HG02938 (cell line): ENCODE measurements around the gene TNNT2.
A peak's percentile ranks its signal among the peaks of the same experiment; 100 is the strongest.

Source experiments
- ATAC-seq: cut with Tn5 transposase; IDR thresholded peaks from one replicate; pipeline ENCODE4 v1.9.1; 2021; ENCODE audit warnings: mild to moderate bottlenecking, moderate library complexity; ENCODE audit not compliant: unreplicated experiment

Gene TNNT2

DNA sequence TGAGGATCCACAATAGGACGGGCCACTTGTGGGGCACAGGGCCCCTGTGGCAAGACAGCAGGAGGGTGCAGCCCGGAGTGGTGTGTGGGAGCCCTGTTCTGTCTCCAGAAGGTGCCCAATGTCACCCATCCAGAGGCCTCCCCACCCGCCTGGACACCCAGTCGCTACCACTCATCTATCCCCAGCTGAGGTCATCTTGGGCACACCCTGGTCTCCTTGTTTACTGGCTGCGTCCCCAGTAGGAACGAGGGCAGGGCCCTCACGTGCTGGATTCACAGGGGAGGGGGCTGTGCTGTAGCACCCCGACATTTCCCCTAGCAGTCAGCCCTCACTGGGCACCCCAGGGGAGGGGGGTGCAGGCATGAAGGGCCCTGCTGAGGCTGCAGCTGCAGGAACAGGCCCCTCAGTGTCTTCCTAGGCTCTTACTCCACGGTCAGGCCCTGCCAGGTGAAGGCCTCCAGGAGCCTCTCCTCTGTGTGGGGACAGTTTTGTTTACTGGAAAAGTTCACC is 2.3 kb upstream of the TNNT2 start:
- ATAC-seq = no peak

DNA sequence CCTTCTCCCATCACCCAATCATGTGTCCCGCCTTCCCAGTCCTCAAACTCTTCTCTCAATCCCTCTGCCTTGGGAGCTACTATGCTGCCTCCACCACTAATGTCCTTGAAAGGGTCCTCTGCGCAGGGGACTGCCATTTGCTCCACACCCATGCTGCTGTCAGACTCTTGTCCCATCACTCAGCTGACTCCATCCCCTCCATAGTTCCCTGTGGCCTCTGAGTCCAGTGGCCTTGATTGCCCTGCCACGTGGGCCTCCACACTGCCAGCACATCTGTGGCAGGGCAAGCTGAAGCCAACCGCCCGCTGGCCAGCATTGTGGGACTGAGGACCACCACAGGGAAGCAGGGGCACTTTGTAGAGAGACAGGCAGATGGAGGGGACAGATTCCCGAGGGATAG is 1.3 kb upstream of the TNNT2 start:
- ATAC-seq = no peak

DNA sequence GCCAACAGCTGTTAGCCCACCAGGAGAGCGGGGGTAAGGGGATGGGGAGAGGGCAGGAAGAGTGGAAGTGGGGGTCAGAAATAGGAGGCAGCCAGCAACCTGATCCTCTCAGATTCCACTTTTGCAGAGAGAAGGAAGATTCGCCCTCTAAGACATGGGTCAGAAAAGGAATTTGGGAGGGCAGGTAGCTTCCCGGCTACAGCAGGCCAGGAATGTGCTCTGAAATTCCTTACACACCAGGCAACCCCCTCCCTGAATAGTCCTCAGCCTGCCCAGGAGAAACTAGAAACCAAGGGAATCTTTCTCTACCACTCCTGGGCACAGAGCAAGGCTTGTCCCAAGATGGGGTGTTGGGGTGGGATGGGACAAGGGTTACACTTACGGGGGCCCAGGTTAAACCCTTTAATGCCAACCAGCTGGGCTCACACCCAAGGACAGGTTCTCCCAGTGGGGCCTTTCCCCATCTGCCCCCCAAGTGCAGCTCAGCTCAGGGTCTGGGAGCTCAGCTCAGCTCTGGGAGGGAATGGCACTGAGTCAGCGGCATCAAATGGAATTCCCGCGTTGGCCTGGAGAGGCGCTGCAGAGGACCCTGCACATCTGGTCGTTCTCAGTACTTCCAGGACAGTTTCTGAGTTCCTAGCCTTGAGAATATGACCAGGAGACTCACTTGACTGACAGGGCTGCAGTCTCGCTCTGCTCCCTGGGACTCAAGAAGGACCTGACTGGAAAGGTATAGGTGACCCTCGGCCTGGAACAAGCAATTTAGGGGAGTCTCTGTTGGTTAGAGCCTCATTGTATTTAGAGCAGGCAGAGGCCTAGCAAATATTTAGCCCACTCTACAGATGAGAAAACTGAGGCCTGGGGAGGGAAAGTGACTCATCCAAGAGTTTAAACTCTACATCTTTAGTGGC is 761 bp downstream of the TNNT2 start:
- ATAC-seq = peak; percentile 71

DNA sequence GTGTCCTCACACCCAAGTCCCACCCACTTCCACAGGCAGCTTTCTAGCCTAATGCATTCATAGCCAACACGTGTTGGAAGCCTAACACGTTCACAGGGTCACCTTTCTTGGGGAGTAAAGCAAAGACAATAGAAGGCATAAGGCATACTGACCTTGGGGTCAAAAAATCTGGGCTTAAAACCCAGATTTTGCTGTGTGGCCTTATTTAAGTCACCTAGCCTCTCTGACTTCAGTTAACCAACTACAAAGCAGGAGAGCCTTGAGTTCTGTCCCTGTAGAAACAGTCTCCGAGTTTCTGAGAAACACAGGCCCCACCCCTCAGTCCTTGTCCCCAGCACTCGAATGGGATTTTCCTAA is 1.4 kb downstream of the TNNT2 start:
- ATAC-seq = no peak

DNA sequence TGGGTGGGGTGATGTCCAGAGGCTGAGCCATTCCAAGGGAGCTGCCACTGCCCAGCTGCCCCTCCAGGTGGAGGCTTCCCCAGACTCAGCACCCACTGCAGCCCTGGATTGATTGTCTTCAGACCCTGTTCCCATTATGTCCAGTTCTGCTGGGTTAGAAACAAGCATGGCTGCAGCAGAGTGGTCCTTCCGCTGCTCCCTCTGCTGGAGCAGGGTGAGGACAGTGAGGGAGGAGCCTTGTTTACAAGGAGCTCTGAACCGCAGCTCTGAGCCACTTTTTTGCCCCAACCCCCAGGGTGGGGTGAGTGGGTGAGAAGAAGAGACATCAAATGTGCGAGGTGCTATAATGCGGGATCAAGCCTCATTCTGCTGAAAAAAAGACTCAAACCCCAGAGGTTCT is 2.3 kb downstream of the TNNT2 start:
- ATAC-seq = no peak

DNA sequence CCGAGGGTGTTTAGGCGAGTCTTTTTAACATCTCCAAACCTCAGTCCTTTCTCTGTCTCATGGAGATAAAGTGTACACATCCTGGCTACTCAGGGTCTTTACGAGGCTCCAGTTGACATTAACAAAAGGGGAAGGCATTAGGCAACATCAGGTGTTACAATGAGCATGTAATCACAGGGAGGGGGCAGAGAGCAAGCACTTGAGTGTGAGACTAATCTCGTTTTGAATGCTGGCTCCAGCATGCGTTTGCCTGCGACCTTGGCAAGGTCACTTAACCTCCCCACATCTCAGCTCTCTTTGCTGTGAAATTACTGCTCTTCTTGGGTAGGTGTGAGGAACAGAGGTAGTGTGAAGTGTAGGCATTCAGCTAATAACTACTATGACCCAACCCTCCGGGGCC is 3.1 kb downstream of the TNNT2 start:
- no peak for ATAC-seq

DNA sequence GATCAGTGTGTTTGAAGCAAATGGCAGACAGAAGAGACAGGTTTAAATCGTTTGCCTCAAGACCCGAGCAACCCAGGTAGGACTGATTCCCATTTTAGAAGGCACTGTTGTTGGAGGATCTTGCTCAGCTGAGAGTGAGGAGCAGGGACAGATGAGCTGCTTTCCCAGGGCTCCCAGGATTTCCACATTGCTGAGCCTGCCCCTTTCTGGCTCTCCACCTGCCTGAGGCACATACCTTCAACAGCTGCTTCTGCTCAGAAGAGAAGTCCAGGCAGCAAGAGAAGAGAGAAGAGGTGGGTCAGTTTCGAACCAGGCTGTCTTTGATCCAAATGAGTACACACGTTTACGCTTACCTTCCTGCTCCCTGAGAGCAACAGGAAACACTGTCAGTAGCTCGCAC is 5.7 kb downstream of the TNNT2 start:
- ATAC-seq = no peak

DNA sequence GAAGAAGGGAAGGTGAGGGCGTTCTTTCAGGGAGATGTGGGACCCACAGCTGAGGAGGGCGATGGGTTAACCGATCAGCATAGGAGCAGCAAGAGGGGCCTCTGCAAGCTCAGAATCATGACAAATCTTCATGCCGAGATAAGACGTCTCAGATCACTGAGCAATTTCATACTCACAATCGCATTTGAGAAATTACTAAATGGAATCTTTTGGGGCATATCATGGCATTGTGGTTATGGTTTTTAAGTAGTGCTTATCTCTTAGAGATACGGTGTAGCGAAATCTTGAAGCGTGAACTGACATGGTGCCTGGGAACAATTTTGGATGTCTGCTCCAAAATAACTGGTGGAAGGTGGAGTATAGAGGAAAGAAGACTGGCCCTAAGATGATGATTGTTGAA is 6.2 kb downstream of the TNNT2 start:
- ATAC-seq = no peak

DNA sequence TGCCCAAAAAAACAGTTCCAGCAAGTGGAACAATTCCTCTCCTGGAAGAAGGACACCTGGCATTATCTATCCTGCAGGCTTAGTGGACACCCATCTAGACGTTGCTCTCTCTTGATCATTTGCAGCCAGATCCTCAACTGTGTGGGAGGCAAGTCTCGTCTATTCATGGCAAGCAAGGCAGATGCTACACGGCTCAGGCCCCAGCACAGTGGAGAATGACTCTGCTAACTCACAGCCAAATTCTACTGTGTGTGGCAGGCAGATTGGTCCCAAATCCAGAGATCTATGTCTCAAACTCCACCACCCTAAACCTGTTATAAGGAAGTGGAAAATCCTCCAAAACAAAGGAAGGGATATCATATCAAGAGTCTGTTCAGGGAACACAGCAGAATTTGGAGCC is 7.0 kb downstream of the TNNT2 start:
- no peak for ATAC-seq

DNA sequence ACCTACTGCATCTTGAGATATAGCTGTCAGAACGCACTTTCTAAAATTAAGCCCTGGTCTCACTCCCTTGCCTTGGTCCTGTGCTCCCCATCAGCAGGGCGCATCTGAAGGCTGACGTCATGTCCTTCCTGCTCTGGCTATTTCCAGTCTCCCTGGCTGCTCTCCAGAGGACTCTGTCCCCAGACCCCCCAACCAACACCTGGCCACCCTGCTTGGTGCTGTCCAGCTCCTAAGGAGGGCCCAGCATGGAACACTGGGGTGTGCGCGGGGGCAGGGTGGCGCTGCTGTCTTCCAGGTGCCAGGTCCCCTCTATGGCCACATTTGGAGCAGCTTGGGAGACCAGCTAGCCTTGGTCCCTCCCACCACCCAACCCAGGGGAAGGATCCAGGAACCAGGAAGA is 8.3 kb downstream of the TNNT2 start:
- no peak for ATAC-seq

DNA sequence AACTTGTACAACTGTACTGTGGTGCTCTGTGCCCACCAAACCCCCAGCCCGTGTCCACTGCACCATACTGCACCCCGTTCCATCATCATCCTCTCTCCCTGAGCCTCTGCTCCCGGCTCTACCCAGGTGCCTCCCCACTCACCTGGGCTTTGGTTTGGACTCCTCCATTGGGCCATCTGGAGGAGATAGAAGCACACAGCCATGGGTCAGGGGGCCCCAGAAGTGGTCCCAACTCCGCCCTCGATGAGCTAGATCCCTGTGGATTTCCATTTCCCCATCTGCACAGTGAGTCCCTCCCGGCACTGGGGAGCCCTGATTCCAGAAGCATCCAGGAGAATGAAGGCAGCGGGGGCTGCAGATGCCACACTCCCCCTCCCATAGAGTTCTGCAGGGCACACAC is 10.8 kb downstream of the TNNT2 start:
- no peak for ATAC-seq

DNA sequence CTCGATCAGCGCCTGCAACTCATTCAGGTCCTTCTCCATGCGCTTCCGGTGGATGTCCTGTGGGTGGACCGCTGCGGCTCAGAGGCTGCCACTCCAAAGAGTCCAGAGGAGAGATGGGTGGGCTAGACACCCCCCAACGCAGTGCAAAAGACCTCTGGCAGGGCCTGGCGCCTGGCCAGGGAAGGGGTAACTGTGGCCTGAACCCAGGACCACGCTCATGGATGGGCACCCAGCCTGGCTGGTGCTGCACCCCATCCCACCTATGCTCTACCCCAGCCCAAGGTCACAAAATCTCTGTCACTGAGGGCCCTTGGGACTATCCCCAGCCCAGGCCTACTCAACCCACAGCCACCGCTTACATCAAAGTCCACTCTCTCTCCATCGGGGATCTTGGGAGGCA is 12.2 kb downstream of the TNNT2 start:
- ATAC-seq = no peak

DNA sequence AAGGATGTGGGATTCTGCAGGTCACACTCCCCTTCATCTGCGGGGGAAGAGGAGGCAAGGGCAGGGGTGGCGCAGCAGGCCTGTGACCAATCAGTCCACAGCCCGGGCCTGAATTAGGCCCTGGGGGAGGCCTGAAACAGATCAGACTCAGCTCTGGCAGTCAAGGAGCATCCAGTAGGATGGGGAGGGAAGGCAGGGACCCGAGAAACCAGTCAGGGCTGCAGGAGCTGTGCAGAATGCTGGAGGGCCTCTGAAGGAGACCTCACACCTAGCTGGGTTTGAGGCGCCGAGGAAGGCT is 12.7 kb downstream of the TNNT2 start:
- no peak for ATAC-seq

DNA sequence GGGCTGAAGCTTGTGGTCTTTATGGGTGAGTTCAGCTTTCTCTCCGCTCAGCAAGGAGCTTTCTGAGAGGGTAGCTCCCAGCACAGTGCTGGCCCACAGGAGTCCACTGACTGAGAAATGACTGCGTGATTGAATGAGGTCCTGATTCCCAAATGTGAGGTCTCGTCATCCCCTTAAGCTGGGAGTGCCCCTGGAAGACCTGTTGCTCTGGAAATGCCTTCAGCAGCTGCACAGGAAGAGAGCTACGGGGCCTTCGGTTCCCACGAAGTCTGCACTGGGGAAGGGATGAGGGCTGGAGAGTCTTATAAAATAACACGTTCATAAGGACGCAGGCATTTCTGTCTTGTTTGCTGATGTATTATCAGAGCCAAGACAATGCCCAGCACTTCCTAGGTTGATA is 14.0 kb downstream of the TNNT2 start:
- ATAC-seq = no peak

DNA sequence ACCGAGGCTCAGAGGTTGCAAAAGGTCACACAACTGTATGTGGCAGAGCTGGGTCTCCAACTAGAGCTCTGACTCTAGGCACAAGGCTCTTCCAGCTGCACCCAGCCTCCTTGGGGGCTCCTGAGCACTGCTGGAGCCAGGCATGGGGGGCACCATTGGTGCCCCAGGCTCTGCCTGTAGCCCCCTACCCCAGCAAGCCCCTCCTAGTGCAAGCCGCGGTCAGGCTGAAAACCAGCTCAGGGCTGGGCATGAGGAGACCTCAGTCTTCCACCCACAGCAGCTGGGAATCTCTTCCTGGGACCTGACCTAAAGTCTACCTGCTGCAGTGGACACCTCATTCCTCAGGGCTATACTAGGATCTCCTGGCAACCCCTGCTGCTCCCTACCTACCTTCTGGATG is 14.6 kb downstream of the TNNT2 start:
- ATAC-seq = no peak

DNA sequence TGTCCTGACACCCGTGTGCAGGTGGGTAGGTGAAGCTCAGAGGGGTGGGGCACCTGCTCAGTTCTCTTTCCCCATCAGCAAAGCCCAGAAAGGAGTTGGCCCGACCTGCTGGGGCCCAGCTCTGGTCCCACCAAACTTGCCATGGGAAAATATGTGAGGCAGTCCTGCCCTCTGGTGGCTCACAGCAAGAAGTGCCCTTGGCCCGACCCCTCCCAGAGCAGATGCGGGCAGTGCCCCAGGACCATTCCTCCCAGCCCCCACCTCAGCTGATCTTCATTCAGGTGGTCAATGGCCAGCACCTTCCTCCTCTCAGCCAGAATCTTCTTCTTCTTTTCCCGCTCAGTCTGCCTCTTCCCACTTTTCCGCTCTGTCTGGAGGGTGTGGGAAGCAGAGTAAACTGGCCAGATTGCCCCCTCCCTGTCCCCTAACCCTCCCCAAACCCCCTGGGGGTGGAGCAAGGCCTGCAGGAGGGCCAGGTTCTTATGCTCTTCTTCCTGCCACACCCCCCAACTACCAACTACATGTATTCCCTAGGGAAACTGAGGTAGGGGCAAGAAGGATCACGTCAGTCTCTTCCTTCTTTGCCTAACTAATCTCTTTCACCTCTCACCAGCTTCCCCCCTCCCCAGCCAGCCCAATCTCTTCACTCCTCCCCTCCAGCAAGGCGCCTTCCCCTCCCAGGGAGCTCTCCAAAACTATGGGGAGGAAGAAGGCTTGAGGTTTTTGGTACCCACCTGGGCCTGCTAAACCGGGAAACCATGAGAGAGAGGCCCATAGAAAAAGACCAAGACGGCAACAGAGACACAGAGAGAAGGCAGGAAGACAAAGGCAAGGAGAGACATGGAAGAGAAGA is 15.6 kb downstream of the TNNT2 start:
- ATAC-seq = no peak

DNA sequence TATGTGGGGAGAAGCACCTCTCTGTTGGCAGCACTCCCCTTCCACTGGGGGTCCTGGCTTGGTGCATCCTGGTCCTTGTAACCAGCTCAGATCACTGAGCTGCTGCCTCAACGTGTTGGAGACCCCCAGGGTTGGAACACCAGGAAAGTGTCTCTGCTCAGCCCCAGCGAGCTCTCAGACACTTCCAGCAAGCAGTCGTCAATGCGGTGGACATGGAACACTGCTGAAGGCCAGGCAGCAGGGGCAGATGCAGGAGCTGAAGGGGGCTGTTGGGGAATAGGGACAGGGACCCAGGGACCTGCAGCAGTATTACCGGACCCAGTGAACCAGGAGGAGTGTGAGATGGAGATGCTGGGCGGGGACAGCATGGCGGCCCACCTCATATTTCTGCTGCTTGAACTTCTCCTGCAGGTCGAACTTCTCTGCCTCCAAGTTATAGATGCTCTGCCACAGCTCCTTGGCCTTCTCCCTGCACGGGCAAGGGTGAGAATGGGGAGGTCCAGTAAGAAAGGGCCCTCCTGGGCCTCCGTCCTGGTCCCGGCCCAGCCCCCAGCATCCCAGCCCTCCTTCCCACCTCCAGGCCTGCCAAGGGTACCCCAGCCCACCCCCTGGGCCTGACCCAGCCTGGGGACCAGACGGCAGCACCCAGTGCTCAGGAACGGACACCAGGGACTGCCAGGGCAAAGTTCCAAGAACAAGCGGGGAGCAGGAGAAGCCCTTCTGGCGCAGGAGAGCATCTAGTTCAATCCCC is 16.4 kb downstream of the TNNT2 start:
- ATAC-seq = no peak

DNA sequence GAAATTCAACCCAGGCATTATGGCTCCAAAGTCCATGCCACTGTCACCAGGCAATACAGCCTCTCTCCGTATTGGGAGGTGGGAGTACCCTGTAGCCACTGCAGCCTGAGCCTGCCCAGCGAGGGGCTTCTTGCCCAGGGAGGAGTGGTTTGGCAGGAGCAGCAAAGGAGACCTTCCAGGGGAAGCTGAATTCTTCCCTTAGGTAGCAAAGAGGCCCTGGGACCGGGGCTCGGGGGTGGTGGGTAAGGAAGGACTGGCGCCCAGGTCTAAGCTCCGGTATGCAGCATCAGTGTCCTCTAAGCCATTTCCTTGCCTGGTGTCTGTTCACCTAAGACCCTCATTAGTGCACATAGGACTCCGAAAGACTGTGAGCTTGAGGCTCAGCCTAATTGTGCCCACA is 17.0 kb downstream of the TNNT2 start:
- no peak for ATAC-seq

DNA sequence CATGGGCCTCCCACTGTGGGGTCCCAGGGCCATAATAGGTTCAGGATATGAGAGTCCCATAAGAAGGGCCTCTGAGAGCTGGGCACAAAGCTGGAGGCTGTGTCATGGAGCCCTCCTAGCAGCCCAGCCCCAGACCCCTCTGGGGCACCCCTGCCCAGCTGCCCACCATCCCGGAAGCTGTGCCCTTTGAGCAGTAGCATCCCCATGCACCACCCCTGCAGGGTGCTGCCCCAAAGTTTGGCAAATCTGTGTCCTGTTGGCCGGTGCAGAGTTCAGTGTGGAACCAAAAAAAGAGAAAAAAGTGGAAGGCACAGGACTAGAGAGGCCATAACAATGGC is 17.6 kb downstream of the TNNT2 start:
- no peak for ATAC-seq

DNA sequence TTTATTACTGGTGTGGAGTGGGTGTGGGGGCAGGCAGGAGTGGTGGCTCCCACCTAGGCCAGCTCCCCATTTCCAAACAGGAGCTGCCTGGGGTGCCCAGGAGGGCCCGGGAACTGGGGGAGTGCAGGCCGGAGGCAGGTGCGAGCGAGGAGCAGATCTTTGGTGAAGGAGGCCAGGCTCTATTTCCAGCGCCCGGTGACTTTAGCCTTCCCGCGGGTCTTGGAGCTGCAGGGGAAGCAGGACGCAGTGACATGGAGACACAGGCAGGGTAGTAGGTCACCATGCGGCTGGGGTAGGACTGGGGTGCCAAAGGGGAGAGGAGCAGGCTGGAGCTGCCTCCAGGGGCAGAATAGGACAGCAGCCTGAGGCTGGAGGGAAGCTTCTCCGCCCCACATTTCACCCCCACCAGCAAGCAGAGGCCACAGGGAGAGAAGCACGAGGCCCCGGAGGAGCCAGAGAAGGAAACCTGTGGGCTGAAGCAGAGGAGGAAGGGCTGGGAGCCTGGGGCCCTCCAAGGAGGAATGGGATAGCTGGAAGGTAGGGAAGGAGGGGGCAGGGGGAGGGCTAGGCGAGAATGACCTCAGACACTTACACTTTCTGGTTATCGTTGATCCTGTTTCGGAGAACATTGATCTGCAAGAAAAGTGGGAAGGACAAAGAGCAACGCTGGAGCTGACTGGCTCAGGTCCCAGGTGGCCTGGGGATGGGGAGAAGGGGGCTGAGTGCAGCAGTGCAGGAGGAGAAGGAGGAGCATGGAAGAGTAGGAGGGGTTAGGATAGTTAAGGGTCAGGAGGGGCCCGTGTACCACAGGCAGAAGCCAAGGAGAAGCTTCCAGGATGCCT is 18.2 kb downstream of the TNNT2 start:
- ATAC-seq = no peak

DNA sequence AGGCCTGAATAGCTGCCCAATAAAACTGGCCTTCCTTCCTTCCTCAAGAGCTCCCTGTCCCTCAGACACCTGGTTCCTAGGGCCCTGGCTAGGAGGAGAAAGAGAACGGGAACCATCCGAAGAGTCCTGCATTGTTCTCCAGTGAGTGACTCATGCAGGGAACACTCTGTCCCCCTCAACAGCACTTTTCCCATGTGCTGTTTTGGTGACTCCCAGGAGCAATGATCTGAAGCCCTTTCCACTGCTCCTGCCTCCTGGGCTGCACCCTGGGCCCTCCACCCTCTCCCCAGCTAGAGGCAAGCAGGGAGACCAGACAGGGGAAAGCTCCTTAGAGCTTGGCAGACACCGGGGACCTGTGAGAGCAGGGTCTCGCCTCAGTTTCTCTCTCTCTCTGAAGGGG is 18.9 kb downstream of the TNNT2 start:
- no peak for ATAC-seq
